HL-60 (cell line): ENCODE data around the gene XPA.

ENCODE experiments used
- DNase-seq, 2 experiments: peaks; one replicate each; pipeline ENCODE4 v3.0.0-alpha.2; 2010 to 2020; ENCODE audit warnings: low read depth in 1 of 2, low spot score in 1 of 2
- H3K27ac ChIP-seq: fragments of 250-450 bp; sonication (Bioruptor Pico); replicated peaks from 2 replicates; pipeline ENCODE4 v1.5.1; 2020; ENCODE audit warnings: mild to moderate bottlenecking, moderate library complexity
- H3K27me3 ChIP-seq: fragments of 250-450 bp; sonication (Bioruptor Pico); 2 replicates; pipeline ENCODE4 v1.5.1; 2021; ENCODE audit warnings: mild to moderate bottlenecking, moderate library complexity; ENCODE audit not compliant: insufficient read depth, poor library complexity, severe bottlenecking
- H3K4me3 ChIP-seq: replicated peaks from 2 replicates; pipeline ENCODE4 v1.5.1; 2011; ENCODE audit warnings: mild to moderate bottlenecking, control low read depth, low read length; ENCODE audit not compliant: insufficient read depth
- GABPA ChIP-seq: IDR thresholded peaks from 2 replicates; pipeline ENCODE4 v1.6.1; 2012; ENCODE audit warnings: low read depth
- POLR2AphosphoS5 ChIP-seq: IDR thresholded peaks from 2 replicates; pipeline ENCODE4 v1.6.1; 2012; ENCODE audit warnings: low read depth
- REST ChIP-seq: IDR thresholded peaks from 2 replicates; pipeline ENCODE4 v1.6.1; 2012; ENCODE audit warnings: low read depth; ENCODE audit not compliant: insufficient replicate concordance
- SPI1 ChIP-seq: IDR thresholded peaks from 2 replicates; pipeline ENCODE4 v1.6.1; 2012; ENCODE audit warnings: low read depth, mild to moderate bottlenecking, borderline replicate concordance
- TF ChIP-seq, protein P1 (sequence below): IDR thresholded peaks from one replicate; pipeline ENCODE4 v1.5.1; 2011; ENCODE audit warnings: low read length, control low read depth, inconsistent platforms; ENCODE audit not compliant: insufficient read depth

XPA gene

GRCh38 chr9:97628668-97629067, 68.5 kb downstream of the XPA start:
- no peak overlapping the region for H3K4me3 ChIP-seq
- no peaks in the 10 kb centered on the region for H3K27me3 ChIP-seq
- TF ChIP-seq, protein P1, sequence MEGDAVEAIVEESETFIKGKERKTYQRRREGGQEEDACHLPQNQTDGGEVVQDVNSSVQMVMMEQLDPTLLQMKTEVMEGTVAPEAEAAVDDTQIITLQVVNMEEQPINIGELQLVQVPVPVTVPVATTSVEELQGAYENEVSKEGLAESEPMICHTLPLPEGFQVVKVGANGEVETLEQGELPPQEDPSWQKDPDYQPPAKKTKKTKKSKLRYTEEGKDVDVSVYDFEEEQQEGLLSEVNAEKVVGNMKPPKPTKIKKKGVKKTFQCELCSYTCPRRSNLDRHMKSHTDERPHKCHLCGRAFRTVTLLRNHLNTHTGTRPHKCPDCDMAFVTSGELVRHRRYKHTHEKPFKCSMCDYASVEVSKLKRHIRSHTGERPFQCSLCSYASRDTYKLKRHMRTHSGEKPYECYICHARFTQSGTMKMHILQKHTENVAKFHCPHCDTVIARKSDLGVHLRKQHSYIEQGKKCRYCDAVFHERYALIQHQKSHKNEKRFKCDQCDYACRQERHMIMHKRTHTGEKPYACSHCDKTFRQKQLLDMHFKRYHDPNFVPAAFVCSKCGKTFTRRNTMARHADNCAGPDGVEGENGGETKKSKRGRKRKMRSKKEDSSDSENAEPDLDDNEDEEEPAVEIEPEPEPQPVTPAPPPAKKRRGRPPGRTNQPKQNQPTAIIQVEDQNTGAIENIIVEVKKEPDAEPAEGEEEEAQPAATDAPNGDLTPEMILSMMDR, result no peak
- TF ChIP-seq POLR2AphosphoS5 (no peak), SPI1 (no peak), GABPA (no peak), REST (no peak)
- H3K27ac ChIP-seq, result no peak overlapping the region
- no peak for DNase-seq

DNA sequence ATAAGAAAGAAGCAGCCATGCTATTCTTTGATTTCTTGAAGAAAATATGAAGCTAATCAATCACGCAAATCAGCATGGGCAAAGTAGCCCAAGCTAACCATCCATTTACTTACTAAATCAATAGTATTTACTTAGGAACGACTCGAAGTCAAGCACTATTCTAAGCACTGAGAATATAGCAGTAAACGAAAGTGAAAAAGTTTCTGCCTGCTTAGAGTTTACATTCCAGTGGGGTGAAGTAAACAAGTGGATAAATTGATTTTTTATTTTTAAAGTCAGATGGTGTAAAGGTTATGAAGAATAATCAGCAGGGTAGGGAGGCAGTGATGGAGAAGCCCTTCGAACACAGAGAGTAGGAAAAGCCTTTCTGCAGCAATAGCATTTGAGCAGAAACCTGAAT, 69.5 kb downstream of the XPA start:
- no peaks in the 10 kb centered on the region for H3K27me3 ChIP-seq
- no peak overlapping the region for H3K27ac ChIP-seq
- DNase-seq, result no peak
- no peak for TF ChIP-seq POLR2AphosphoS5
- no peak overlapping the region for H3K4me3 ChIP-seq

GRCh38 chr9:97625620-97626019, 71.5 kb downstream of the XPA start:
- H3K4me3 ChIP-seq, result no peak overlapping the region
- H3K27me3 ChIP-seq, result no peaks in the 10 kb centered on the region
- no peak for DNase-seq
- no peak overlapping the region for H3K27ac ChIP-seq
- TF ChIP-seq, protein P1, result no peak
- TF ChIP-seq REST (no peak), SPI1 (no peak), GABPA (no peak), POLR2AphosphoS5 (no peak)
